NCI-H82 treated with DMSO at 0.1 percent for 48 hours (cell line): ENCODE data around the gene KCP.
A peak's percentile ranks its signal among the peaks of the same experiment; 100 is the strongest.

ENCODE experiments used
- DNase-seq: peaks from one replicate; lab custom pipeline; 2025; ENCODE audit not compliant: unreplicated experiment; lab: John Stamatoyannopoulos, UW

The KCP gene

GRCh38 chr7:128908750-128909624, 1.5 kb downstream of the KCP start:
- no peak for DNase-seq

- no peak for DNase-seq
Observed at GRCh38 chr7:128906766-128907559, 3.5 kb downstream of the KCP start.

- no peak for DNase-seq
Observed at GRCh38 chr7:128906001-128906765, 4.3 kb downstream of the KCP start.

DNA sequence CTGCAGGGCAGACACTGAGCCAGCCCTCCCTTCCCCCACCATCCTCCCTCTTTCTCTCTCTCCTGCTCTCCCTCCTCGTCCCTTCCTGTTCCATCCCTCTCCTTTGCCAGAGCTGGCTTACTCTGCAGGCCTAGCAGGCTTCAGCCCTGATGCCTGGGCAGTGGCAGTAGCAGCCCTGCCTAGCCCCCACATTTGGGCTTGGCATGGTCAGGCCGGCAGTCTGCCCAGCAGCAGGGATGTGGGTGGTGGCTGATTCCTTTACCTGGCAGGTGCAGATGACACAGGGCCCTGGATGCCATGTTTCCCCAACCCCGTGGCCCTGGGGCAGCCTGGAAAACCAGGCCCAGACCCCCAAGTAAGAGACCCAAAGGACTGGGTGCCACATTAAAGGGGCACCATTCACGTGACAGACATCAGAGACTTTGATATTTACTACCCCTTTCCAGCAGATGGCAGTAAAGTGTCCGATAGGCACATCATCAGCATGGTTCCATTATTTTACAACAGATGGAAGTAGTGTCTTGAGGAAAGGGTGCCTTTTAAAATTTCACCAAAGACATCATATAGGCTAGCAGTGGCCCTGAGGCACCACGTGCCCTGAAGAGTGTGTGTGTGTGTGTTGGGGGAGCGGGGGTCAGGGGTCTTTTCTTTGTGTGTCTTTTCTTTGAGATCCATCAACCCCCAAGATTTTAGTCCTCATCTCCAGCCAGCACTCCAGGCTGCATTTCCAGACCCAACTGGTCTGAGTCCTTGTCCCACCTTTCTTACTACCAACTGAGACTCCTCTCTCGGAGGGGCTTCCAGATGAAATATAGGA, 5.9 kb downstream of the KCP start:
- DNase-seq: peak; percentile 14

DNA sequence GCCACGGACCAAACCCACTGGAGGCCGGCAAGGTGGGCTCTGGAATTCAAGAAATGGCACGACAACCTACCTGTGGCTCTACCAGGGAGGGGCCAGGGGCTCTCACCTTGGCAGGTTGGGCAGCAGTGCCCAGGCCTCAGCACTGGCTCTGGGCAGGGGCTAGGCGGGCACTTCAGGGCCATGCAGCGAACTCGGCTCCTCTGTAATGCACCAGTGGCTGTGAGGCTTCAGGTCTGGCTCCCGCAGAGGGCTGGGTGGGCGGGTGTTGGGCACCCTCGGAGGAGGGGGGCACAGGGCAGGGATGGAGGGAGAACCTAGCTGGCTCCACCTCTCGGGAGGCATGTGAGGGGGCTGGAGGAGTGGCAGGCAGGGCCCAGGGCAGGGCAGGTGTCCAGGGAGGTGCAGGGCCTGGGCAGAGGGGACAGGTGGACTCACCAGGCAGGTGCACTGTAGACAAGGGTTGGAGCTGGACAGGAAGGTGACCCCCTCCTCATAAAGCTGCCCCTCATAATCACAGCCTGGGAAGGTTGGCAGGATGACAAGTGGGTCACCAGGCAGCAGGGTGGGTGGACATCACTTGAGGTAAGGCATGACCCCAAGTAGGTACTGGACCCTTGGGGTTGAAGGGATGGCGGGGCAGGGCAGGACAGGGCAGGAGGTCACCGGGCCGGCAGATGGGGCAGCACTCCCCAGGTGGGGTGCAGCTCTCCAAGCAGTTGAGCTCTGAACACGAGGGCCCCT, 6.7 kb downstream of the KCP start:
- DNase-seq: no peak

- DNase-seq: no peak
Observed at GRCh38 chr7:128902761-128903585, 7.5 kb downstream of the KCP start.

GRCh38 chr7:128900237-128900636, 10.3 kb downstream of the KCP start:
- no peak for DNase-seq

DNA sequence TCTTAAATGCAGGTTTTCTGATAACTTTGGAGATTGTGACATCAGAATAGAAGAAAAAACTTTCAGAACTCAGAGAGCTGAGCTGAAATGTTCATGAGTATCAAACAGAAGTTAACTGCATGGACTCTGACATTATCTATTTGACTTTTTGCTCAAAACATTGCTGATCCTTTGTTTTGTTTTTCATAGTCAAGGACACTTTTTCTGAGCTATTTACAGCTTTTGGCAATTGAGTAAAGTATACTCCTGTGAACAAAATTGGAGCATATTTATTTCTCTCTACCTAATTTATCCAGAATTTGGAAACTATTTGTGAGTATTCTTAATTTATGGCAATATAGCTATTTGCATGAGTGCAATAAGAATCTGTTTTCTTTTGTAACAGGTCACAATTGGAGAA, 11.1 kb downstream of the KCP start:
- no peak for DNase-seq

GRCh38 chr7:128895320-128895719, 15.2 kb downstream of the KCP start:
- no peak for DNase-seq

DNA sequence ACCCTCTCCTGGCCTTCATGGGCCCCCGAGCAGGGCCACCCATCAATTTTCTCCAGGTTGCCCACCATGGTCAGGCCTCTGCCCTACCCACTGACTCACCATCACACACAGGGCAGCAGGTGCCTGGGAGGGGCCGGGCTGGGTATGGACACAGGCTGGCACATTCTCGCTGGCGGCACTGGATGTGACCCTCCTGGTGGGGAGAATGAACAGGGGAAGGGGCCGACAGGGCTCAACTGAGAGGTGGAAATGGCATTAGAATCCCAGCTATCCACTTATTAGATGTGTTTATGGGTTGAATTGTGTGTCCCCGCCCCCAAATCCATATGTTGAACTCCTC, 16.4 kb downstream of the KCP start:
- no peak for DNase-seq

DNA sequence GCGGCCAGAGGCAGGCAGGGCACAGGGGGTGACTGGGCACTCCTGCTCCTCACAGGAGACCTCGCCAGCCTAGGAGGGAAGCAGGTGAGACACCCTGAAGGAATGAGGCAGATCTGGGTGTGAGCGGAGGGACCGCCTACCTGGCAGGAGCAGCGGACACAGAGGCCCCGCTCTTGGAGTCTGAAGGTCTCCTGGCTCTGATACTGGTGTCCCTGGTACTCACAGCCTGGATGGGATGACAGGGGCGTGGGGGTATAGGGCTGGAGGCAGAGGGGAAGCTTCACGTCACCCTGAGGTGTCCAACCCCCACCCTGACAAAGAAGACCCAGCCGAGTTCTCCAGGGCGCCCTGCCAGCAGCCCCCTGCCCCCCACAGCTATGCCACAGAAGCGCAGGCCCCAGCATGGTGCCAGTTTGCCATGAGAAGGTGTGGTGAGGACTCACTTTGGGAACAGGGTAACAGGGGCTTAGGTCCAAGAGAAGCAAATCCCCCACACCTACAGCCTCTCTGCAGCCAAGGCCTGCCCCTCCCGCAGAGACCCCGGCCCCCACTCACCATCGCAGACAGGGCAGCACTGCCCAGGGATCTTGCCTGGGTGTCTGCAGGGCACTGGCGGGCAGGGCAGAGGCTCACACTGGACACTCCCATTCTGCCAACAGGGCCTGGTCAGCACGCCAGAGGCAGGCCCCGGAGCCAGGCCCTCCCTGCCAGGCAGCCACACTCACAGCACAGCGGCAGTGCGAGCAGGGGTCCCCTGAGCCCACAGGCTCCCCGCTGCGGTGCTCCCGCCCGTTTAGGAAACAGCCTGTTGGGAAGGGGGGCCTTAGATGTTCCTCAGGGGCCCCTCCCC, 17.0 kb downstream of the KCP start:
- DNase-seq: no peak

DNA sequence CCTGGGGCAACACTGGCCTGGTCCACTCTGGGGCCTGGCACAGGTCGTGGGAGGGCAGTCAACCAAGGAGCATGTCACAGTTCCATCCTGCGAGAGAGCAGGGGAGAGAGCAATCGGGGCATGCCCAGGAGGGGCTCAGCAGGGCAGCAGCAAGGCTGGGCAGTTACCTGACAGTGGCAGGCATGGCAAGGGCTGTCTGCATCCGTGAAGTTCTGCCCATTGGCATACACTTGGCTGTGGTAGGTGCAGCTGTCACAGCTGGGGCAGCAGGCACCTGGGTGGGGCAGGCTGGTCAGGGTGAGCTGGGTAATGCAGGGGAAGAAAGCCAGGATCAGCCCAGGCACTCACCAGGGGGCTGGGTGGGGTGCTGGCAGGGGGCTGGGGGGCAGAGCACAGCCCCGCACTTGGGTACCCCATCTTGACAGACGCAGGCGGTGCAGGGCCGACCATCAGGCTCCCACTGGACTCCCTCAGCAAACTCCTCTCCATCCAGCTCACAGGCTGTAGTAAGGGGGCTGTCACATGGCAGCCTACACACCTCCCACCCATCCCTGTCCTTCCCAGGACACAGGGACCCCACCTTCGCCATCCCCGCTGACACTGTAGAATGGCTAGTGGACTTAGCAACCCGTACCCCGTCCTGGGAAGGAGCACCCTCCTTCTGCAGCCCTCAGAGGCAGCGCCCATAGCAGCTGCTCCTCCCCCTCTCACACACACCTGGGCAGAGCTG, 17.8 kb downstream of the KCP start:
- DNase-seq: no peak

DNA sequence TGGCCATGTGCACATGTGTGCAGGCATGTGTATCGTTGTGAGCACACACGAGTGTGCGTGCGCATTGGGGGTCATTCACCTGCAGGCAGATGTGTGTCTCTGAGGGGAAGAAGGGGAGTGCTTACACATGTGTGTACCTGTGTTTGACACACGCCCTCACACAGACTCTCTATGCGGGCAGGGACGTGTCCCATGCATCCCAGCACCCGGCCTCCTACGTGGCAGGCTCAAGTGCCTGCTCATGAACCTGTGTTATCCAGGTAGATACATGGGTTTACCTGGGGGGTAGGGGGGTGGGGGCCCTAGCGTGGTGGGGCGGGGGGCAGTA, 18.6 kb downstream of the KCP start:
- no peak for DNase-seq

DNA sequence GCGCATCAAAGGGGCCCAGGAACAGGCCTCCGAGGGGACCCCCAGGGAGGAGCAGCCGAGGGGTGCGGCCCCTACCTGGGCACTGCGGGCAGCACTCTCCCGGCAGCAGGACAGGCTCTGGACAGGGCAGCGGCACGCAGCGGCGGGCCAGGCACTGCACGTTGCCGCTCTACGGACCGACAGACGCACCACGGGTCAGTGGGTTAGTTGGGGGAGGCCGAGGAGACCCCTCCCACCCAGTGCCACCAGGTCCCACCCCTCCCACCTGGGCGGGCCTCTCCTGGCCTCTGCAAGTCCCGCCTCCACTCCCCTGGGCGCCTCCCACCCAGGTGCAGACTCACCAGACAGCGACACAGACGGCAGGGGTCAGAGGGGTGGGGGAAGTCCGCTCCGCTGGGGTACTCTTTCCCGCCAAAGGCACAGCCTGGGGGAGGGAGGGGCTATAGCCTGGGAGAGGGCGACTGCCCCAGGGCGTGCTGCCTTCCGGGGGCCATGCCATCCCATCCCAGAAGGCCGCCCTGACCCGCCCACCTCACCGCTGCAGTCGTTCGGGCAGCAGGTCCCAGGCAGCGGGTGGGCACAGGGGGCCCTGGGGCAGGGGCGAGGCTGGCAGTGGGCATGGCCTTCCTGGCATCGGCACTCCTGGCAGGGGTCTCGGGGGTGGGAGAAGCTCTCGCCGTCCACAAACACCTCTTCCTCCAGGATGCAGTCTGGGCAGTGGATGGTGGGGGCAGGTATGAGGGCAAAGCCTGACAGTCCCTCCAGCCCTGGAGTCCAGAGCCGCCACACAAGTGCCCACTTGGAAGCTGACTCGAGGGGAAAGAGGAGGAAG, 19.2 kb downstream of the KCP start:
- DNase-seq: no peak

DNA sequence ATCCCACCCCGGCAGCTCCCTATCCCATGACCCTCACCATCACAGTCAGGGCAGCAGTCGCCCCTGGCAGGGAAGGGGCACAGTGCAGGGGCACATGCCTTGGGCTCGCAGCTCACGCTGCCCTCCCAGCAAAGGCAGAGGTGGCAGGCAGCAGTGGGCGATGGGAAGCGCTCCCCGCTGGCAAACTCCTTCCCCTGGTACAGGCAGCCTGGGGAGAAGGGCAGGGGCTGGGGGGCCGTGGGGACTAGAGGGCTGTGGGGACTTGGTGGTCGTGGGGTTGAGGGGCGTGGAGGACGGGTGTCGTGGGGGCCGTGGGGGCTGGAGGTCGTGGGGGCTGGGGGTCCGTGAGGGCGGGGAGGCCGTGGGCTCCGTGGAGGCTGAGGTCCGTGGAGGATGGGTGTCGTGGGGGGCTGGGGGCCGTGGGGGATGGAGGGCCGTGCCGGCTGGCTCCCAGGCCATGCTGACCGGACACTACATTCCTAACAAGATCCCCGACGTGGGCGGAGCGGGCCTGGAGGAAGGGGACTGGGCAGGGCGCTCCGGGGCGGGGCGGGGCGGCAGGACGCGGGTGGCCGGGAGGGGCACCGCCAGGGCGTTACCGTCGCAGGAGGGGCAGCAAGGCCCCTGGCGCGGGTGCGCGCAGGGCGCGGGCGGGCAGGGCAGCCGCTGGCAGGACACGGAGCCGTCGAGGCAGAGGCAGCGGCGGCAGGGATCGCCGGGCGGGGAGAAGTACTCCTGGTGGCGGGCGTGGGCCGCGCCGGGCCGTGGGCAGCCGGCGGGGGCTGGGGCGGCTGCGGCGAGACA, 20.0 kb downstream of the KCP start:
- DNase-seq: no peak

DNA sequence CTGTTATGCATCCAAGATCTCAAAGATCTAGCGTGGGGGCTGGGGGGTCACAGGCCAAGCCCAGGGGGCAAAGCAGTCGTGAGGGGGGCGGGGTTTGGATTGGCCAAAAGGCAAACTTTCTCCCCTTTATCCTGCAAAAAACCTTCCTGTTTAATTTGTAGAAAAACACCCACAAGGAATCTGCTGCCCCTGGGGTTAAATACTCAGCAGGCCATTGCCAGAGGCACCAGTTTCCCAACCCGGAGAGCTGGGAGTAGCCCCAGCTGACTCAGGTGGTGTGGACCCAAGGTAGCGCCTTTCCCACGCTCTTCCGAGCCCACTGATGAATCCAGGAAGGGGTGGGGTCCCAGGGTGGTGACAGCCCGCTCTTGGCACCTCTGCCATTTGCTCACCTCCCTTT, 21.4 kb downstream of the KCP start:
- DNase-seq: no peak
